Activated T-helper 1 cell treated with anti-CD3 and anti-CD28 coated beads, Interleukin-12 subunit alpha, Interleukin-12 subunit beta, Interleukin-2, Interleukin-4 antibody, amounts not matched to agents 30 ng/mL and 10 ng/mL and 1 ng/mL, durations not matched to agents 14 hours and 24 hours and 36 hours (primary cell): Measurements from ENCODE around the gene SULT1A3. TPM values are rescaled to one million over a fixed set of nuclear protein-coding genes. Genes with fewer than 3 reads are reported as not detected.
"Not testable (repeated sequence)": the region's sequence is repeated elsewhere in the genome, so short reads cannot be mapped to it uniquely, and the experiment has no call there.

Experiments
- DNase-seq: peaks from one replicate; pipeline ENCODE4 v3.0.0; 2021; ENCODE audit warnings: low spot score
- H3K27ac Mint-ChIP-seq: one replicate; pipeline ENCODE4 v1.8.0; 2021; ENCODE audit warnings: mild to moderate bottlenecking, mixed read lengths
- H3K27me3 Mint-ChIP-seq: one replicate; pipeline ENCODE4 v1.8.0; 2022; ENCODE audit warnings: mild to moderate bottlenecking, moderate library complexity, mixed read lengths; ENCODE audit not compliant: insufficient read depth
- H3K36me3 Mint-ChIP-seq: one replicate; pipeline ENCODE4 v1.8.0; 2021; ENCODE audit warnings: low read depth, mixed read lengths
- H3K4me1 Mint-ChIP-seq: one replicate; pipeline ENCODE4 v1.8.0; 2021; ENCODE audit warnings: low read depth, mixed read lengths
- H3K4me3 Mint-ChIP-seq: one replicate; pipeline ENCODE4 v1.8.0; 2021; ENCODE audit warnings: mild to moderate bottlenecking, moderate library complexity, mixed read lengths
- H3K9me3 Mint-ChIP-seq: one replicate; pipeline ENCODE4 v1.8.0; 2021; ENCODE audit warnings: mixed read lengths
- intact Hi-C: fragments of 100-400 bp; cut with micrococcal nuclease; formaldehyde crosslinking; loops from one replicate; pipeline ENCODE4 v1.15.1; 2024
- total RNA-seq: library from RNA; stranded (reverse); gene quantifications from 2 replicates; pipeline ENCODE4 v1.2.3, GENCODE V29; 2022

SULT1A3 gene
- total RNA-seq, 1 donor from 2014 or later = 18.9 TPM

DNA sequence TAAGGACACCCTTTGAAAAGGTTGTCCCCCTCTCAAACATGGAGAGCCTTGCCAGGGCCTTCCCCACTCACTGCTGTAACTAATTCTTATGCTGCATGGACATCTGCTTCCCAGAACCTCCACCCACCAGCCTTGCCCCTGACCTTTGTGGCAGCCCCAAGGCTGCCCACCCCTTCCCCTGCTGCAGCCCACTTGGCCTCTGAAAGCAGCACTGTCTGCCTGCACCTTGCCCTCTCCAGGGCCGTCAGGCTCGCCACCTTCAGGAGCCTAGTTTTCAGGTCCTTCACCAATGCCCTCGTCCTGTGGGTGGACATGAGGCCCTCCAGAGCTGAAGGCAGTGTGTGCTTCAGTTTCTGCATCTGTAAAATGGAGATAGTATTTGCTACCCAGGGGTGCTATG lies 18.3 kb upstream of the SULT1A3 start:
- H3K27ac Mint-ChIP-seq = no peak overlapping the region

GRCh38 chr16:30183233-30184095 lies 15.6 kb upstream of the SULT1A3 start, which contains the start of gene CORO1A:
TSS of gene CORO1A (plus strand) at chr16:30183602. CDS start at chr16:30185210, 1,608 bp downstream.
- H3K9me3 Mint-ChIP-seq = no peaks in the 10 kb centered on the region
- DNase-seq = peak; percentile 82
- H3K4me1 Mint-ChIP-seq = peaks cover 27% of the 10 kb centered on the region
- intact Hi-C loops = no loop called here
- peak within 1 kb of the TSS; percentile 100 for H3K4me3 Mint-ChIP-seq
- H3K36me3 Mint-ChIP-seq = peaks cover 36% of the 10 kb centered on the region
- peak within 1 kb of the TSS; percentile 99 for H3K27ac Mint-ChIP-seq
- H3K27me3 Mint-ChIP-seq = no peaks in the 10 kb centered on the region

More for the DNA sequence above, 18.3 kb upstream of the SULT1A3 start:
- DNase-seq = no peak
- Mint-ChIP-seq H3K9me3 (no peaks in the 10 kb centered on the region), H3K4me3 (no peak overlapping the region), H3K36me3 (peaks cover 14% of the 10 kb centered on the region), H3K4me1 (peaks cover 15% of the 10 kb centered on the region), H3K27me3 (no peaks in the 10 kb centered on the region)
- intact Hi-C loops = no loop called here

- Mint-ChIP-seq H3K9me3 (no peaks in the 10 kb centered on the region), H3K27ac (peak overlapping the region; percentile 99), H3K36me3 (peaks cover 36% of the 10 kb centered on the region), H3K4me1 (peaks cover 27% of the 10 kb centered on the region), H3K27me3 (no peaks in the 10 kb centered on the region), H3K4me3 (peak overlapping the region; percentile 100)
- peak; percentile 82 for DNase-seq
- intact Hi-C loops = no loop called here
Observed at GRCh38 chr16:30184096-30184890, 14.8 kb upstream of the SULT1A3 start.

- peak overlapping the region; percentile 99 for H3K27ac Mint-ChIP-seq
- no peaks in the 10 kb centered on the region for H3K9me3 Mint-ChIP-seq
- H3K4me1 Mint-ChIP-seq = peaks cover 27% of the 10 kb centered on the region
- H3K4me3 Mint-ChIP-seq = peak overlapping the region; percentile 100
- no peaks in the 10 kb centered on the region for H3K27me3 Mint-ChIP-seq
- peaks cover 36% of the 10 kb centered on the region for H3K36me3 Mint-ChIP-seq
- DNase-seq = no peak
- intact Hi-C loops = no loop called here
Observed at GRCh38 chr16:30184891-30185682, 14.0 kb upstream of the SULT1A3 start.

GRCh38 chr16:30185683-30186421 lies 13.2 kb upstream of the SULT1A3 start:
- Mint-ChIP-seq H3K27ac (peak overlapping the region; percentile 99), H3K9me3 (no peaks in the 10 kb centered on the region), H3K4me1 (peaks cover 27% of the 10 kb centered on the region), H3K36me3 (peaks cover 36% of the 10 kb centered on the region), H3K27me3 (no peaks in the 10 kb centered on the region), H3K4me3 (peak overlapping the region; percentile 100)
- intact Hi-C loops = no loop called here
- peak; percentile 82 for DNase-seq

DNA sequence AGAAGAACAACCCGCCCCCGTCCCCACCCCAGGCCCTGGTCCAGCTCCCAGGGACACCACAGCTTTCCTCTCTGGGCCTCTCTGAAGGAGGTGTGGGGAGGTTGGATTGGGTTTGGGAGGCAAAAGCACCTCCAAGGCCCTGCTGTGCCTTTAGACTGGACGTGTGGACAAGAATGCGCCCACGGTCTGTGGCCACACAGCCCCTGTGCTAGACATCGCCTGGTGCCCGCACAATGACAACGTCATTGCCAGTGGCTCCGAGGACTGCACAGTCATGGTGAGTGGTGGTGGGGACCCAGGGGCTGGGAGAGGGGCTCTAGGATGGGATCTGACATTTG lies 12.6 kb upstream of the SULT1A3 start:
- no peak for DNase-seq
- intact Hi-C loops = no loop called here
- H3K36me3 Mint-ChIP-seq = peaks cover 36% of the 10 kb centered on the region

DNA sequence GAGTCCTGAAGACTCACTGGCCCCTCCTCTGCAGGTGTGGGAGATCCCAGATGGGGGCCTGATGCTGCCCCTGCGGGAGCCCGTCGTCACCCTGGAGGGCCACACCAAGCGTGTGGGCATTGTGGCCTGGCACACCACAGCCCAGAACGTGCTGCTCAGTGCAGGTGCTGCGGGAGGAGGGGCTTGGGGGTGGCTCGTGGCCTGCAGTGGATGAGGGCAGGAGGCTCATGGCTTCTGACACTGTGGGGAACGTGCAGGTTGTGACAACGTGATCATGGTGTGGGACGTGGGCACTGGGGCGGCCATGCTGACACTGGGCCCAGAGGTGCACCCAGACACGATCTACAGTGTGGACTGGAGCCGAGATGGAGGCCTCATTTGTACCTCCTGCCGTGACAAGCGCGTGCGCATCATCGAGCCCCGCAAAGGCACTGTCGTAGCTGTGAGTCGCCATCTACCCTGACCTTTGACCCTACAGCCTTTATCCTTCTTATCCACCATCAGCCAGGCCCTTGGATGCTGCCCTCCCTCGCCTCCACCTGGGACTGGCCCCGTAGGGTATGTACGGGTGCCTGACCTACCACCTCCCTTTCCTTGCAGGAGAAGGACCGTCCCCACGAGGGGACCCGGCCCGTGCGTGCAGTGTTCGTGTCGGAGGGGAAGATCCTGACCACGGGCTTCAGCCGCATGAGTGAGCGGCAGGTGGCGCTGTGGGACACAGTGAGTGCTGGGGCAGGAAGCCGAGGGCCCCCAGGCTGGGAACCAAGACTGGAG lies 12.1 kb upstream of the SULT1A3 start:
- Mint-ChIP-seq H3K27me3 (no peaks in the 10 kb centered on the region), H3K9me3 (no peaks in the 10 kb centered on the region), H3K27ac (peak overlapping the region; percentile 99), H3K4me1 (peaks cover 25% of the 10 kb centered on the region), H3K4me3 (peak overlapping the region; percentile 100), H3K36me3 (peaks cover 36% of the 10 kb centered on the region)
- DNase-seq = peak; percentile 81
- intact Hi-C loops = no loop called here

More for the DNA sequence above, 12.6 kb upstream of the SULT1A3 start:
- Mint-ChIP-seq H3K27me3 (no peaks in the 10 kb centered on the region), H3K4me1 (peaks cover 27% of the 10 kb centered on the region), H3K9me3 (no peaks in the 10 kb centered on the region), H3K4me3 (peak overlapping the region; percentile 100), H3K27ac (peak overlapping the region; percentile 99)

DNA sequence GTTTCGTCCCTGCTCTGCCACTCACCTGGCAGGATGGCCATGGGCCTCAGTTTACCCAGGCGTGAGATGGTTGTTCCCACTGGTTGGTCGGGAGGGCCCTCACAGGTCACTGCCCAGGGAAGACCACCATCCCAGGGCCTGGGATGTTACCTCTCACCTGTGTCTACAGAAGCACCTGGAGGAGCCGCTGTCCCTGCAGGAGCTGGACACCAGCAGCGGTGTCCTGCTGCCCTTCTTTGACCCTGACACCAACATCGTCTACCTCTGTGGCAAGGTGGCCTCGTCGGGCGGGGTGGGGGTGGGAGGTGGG lies 11.5 kb upstream of the SULT1A3 start:
- DNase-seq = no peak
- no peaks in the 10 kb centered on the region for H3K9me3 Mint-ChIP-seq
- H3K4me3 Mint-ChIP-seq = peak overlapping the region; percentile 100
- no peaks in the 10 kb centered on the region for H3K27me3 Mint-ChIP-seq
- H3K27ac Mint-ChIP-seq = peak overlapping the region; percentile 99
- peaks cover 36% of the 10 kb centered on the region for H3K36me3 Mint-ChIP-seq
- intact Hi-C loops = no loop called here
- peaks cover 19% of the 10 kb centered on the region for H3K4me1 Mint-ChIP-seq

DNA sequence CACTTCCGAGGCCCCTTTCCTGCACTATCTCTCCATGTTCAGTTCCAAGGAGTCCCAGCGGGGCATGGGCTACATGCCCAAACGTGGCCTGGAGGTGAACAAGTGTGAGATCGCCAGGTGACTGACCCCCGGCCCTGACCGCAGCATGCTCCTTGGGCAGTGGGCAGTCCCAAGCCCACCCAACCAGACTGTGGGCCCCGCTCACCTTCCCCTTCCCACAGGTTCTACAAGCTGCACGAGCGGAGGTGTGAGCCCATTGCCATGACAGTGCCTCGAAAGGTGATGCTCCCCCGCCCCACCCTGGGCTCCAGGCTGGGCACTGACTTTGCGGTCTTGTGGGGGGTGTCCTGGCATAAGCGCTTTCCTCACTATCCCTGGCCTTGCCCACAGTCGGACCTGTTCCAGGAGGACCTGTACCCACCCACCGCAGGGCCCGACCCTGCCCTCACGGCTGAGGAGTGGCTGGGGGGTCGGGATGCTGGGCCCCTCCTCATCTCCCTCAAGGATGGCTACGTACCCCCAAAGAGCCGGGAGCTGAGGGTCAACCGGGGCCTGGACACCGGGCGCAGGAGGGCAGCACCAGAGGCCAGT lies 11.0 kb upstream of the SULT1A3 start:
- Mint-ChIP-seq H3K36me3 (peaks cover 36% of the 10 kb centered on the region), H3K27ac (peak overlapping the region; percentile 58), H3K27me3 (no peaks in the 10 kb centered on the region), H3K9me3 (no peaks in the 10 kb centered on the region), H3K4me3 (peak overlapping the region; percentile 37), H3K4me1 (peaks cover 17% of the 10 kb centered on the region)
- DNase-seq = no peak
- intact Hi-C loops = no loop called here

GRCh38 chr16:30191158-30191557 lies 7.9 kb upstream of the SULT1A3 start:
- intact Hi-C loops, H3K4me3 Mint-ChIP-seq, DNase-seq, H3K27me3 Mint-ChIP-seq, H3K27ac Mint-ChIP-seq, H3K9me3 Mint-ChIP-seq: not testable (repeated sequence)
- H3K4me1 Mint-ChIP-seq = peaks cover 12% of the 10 kb centered on the region
- peaks cover 18% of the 10 kb centered on the region for H3K36me3 Mint-ChIP-seq

GRCh38 chr16:30193098-30193497 lies 6.0 kb upstream of the SULT1A3 start:
- DNase-seq, H3K36me3 Mint-ChIP-seq, H3K27ac Mint-ChIP-seq, H3K9me3 Mint-ChIP-seq, H3K4me1 Mint-ChIP-seq, H3K4me3 Mint-ChIP-seq, H3K27me3 Mint-ChIP-seq, intact Hi-C loops: not testable (repeated sequence)
